ENCODE measurements around the gene TNFAIP3.

GRCh38 chr6:137856138-137856898 lies 10.7 kb upstream of the TNFAIP3 start:
- TF ChIP-seq POLR2AphosphoS5 (IDR thresholded peaks at IDR 0.05) (no peak), CTCF (IDR thresholded peaks at IDR 0.05) (no peak)

Measured in esophagus muscularis mucosa (tissue), 3 donors.